H1 (cell line): Measurements from ENCODE around the gene DYSF.

ENCODE experiments used
- CTCF ChIP-seq, 3 experiments: IDR thresholded peaks; 1 replicate in 2 of 3; 2 replicates in 1 of 3; pipeline versions ENCODE4 v1.5.1 to v1.6.1; 2011; ENCODE audit warnings: low read length in 3 of 3, mild to moderate bottlenecking in 3 of 3, inconsistent platforms in 2 of 3, low read depth in 1 of 3, moderate library complexity in 1 of 3; ENCODE audit not compliant: insufficient read depth in 1 of 3; ENCODE audit errors: control extremely low read depth in 1 of 3
- JUN ChIP-seq: IDR thresholded peaks from 2 replicates; pipeline ENCODE4 v1.6.1; 2011; ENCODE audit warnings: low read depth, mild to moderate bottlenecking, improper control_type of control experiment, low read length
- MAX ChIP-seq: IDR thresholded peaks from 2 replicates; pipeline ENCODE4 v1.6.1; 2012; ENCODE audit warnings: inconsistent platforms
- POLR2A ChIP-seq, 2 experiments: IDR thresholded peaks; 1 replicate in 1 of 2; 2 replicates in 1 of 2; pipeline ENCODE4 v1.6.1; 2011; ENCODE audit warnings: low read depth in 2 of 2, low read length in 2 of 2, mild to moderate bottlenecking in 2 of 2; ENCODE audit errors: control extremely low read depth in 1 of 2
- RNF2 ChIP-seq: fragments of 200-900, 300-1000 bp; sonication (generic); IDR thresholded peaks from 2 replicates; pipeline ENCODE4 v1.7.1; 2016; ENCODE audit warnings: borderline replicate concordance, low read depth, mild to moderate bottlenecking, antibody characterized with exemption, low read length; ENCODE audit not compliant: poor library complexity, severe bottlenecking; ENCODE audit errors: missing control alignments
- ZNF274 ChIP-seq: IDR thresholded peaks from 2 replicates; pipeline ENCODE4 v1.7.0; 2012; ENCODE audit warnings: low read length, borderline replicate concordance; ENCODE audit errors: extremely low read depth

- no peak for TF ChIP-seq POLR2A (IDR thresholded peaks at IDR 0.05; ENCODE audit: control extremely low read depth in 1 of 2, low read depth in 2 of 2, low read length in 2 of 2)
- TF ChIP-seq MAX = no peak
- TF ChIP-seq CTCF (IDR thresholded peaks at IDR 0.05; ENCODE audit: control extremely low read depth in 1 of 3, insufficient read depth in 1 of 3, low read depth in 1 of 3, low read length in 3 of 3) = no peak
- TF ChIP-seq ZNF274 = no peak
- TF ChIP-seq RNF2 = no peak
- TF ChIP-seq JUN = no peak
Measured at GRCh38 chr2:71619230-71619741, 165.9 kb downstream of the DYSF start.
